Heart left ventricle (tissue), 13 donors: ENCODE measurements around the gene CSHL1.

ENCODE experiments used
- CTCF ChIP-seq, 12 donors: fragments of 200-600 bp; sonication (generic) in 4 of 12; IDR thresholded peaks; one replicate each; pipeline versions ENCODE4 v1.5.0 to v1.8.0; 2018 to 2022; ENCODE audit warnings: antibody characterized with exemption in 12 of 12, mild to moderate bottlenecking in 5 of 12
- POLR2A ChIP-seq, 2 donors: fragments of 450-650 bp; IDR thresholded peaks; one replicate each; pipeline ENCODE4 v1.6.1; 2017; ENCODE audit warnings: antibody characterized with exemption in 2 of 2, mild to moderate bottlenecking in 2 of 2, moderate library complexity in 2 of 2
- donor health status: ischemic (EF 13 %, LVEDD 7.1; RV severe dilation, severe dysfunction).
- donor health status: DM: no; HTN: yes; CAD: no.
- donor health status: DM: no; HTN: no; CAD: no.
- donor health status: ischemic (EF 25% LVEDD 6.9; RV normal size, moderate dysfunction).
- donor health status: ischemic (EF 25% LVEDD 5.7; RV mildly dilated, moderate dysfunction).
- donor health status: ischemic (EF 35%, LVEDD 5.7; RV mildly dilated, moderate dysfunction).
- donor health status: nonischemic (EF 11% LVEDD 7.7; RV severe dilation, severe dysfunction).
- donor health status: DM: yes; HTN: yes; CAD: no.
- donor health status: PGD.
- donor health status: ischemic (EF 29% LVEDD 5.4; RV normal size, mild dysfunction).
- donor health status: nonischemic (EF 23%, LVEDD 6.1; RV moderate dilation, normal function).

- TF ChIP-seq CTCF (IDR thresholded peaks at IDR 0.05) (peak; percentile 28 to 57 (median 44)), POLR2A (IDR thresholded peaks at IDR 0.05) (no peak)
Observed at GRCh38 chr17:63881935-63882601, 29.0 kb downstream of the CSHL1 start, which contains the start of gene GH2.
